ENCODE results near the gene AGAP1. TPM values are rescaled to one million over a fixed set of nuclear protein-coding genes. Genes with fewer than 3 reads are reported as not detected.

The AGAP1 gene
- total and polyA plus RNA-seq, 10 donors = 1.1 to 26.6 (median 11.3) TPM

DNA sequence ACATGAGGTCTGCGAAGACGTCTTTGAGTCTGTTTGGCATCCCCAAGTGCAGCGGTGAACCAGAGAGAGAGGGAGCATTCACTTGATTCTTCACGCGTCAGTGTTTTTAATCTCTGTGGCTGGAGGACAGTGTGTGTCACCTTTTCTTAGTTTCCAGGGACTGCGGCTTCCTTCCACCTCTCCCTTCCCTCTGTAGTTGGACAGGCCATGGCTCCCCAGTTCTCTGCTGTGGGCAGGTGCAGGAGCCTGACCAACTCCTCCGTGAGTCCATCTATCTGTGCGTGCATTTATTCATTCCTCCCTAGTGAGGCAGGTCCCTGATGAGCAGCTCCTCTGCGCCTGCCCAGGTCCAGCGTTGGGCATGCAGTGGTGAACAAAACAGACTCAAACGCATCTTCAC, 42.9 kb downstream of the AGAP1 start:
- no peak for TF ChIP-seq CTCF (IDR thresholded peaks at IDR 0.05 in 8 of 11, conservative IDR thresholded peaks at IDR 0.05 in 3 of 11)
- TF ChIP-seq POLR2A (IDR thresholded peaks at IDR 0.05) = no peak
- TF ChIP-seq POLR2AphosphoS5 (IDR thresholded peaks at IDR 0.05) = no peak
- WGBS, 5 donors = 92 to 97% (median 94%) methylated on average over 11 of the region's 11 CpGs
- peaks cover 0 to 6% (median 0%) of the 10 kb centered on the region in 6 donors for H3K4me1 ChIP-seq
- H3K27ac ChIP-seq = no peak overlapping the region
- intact Hi-C loops (cut with DNase I; ENCODE audit: low total_unique reads) = no loop called here
- peak; percentile 59 for DNase-seq
- H3K27me3 ChIP-seq (replicated peaks in 1 of 7) = no peaks in the 10 kb centered on the region
- H3K9me3 ChIP-seq = no peaks in the 10 kb centered on the region
- H3K36me3 ChIP-seq = no peaks in the 10 kb centered on the region
- no peak overlapping the region for H3K4me3 ChIP-seq

- TF ChIP-seq CTCF (IDR thresholded peaks at IDR 0.05 in 8 of 11, conservative IDR thresholded peaks at IDR 0.05 in 3 of 11) (no peak), POLR2A (IDR thresholded peaks at IDR 0.05) (no peak), POLR2AphosphoS5 (IDR thresholded peaks at IDR 0.05) (no peak)
- WGBS, 5 donors = 91 to 94% (median 93%) methylated on average over 7 of the region's 7 CpGs
- H3K27ac ChIP-seq = no peak overlapping the region
- no peak overlapping the region for H3K4me3 ChIP-seq
- no peaks in the 10 kb centered on the region for H3K9me3 ChIP-seq
- no peaks in the 10 kb centered on the region for H3K27me3 ChIP-seq (replicated peaks in 1 of 7)
- H3K36me3 ChIP-seq = no peaks in the 10 kb centered on the region
- DNase-seq = peak; percentile 56
- H3K4me1 ChIP-seq = peaks cover 0 to 9% (median 0%) of the 10 kb centered on the region in 6 donors
- intact Hi-C loops (cut with DNase I; ENCODE audit: low total_unique reads) = no loop called here
Measured at GRCh38 chr2:235537186-235537585, 43.3 kb downstream of the AGAP1 start.

- TF ChIP-seq POLR2AphosphoS5 (IDR thresholded peaks at IDR 0.05) (no peak), CTCF (IDR thresholded peaks at IDR 0.05 in 8 of 11, conservative IDR thresholded peaks at IDR 0.05 in 3 of 11) (no peak), POLR2A (IDR thresholded peaks at IDR 0.05) (no peak)
- H3K27me3 ChIP-seq (replicated peaks in 1 of 7) = no peaks in the 10 kb centered on the region
- WGBS, 5 donors = 81 to 91% (median 89%) methylated on average over 5 of the region's 5 CpGs
- no peak for DNase-seq
- no peak overlapping the region for H3K4me3 ChIP-seq
- no peak overlapping the region for H3K27ac ChIP-seq
- H3K4me1 ChIP-seq = peaks cover 0 to 12% (median under 1%) of the 10 kb centered on the region in 6 donors
- no peaks in the 10 kb centered on the region for H3K9me3 ChIP-seq
- no peaks in the 10 kb centered on the region for H3K36me3 ChIP-seq
- intact Hi-C loops (cut with DNase I; ENCODE audit: low total_unique reads) = no loop called here
Measured at GRCh38 chr2:235537587-235537986, 43.7 kb downstream of the AGAP1 start.

GRCh38 chr2:235538144-235538639, 44.3 kb downstream of the AGAP1 start:
- H3K27me3 ChIP-seq (replicated peaks in 1 of 7) = no peaks in the 10 kb centered on the region
- intact Hi-C loops (cut with DNase I; ENCODE audit: low total_unique reads) = no loop called here
- no peaks in the 10 kb centered on the region for H3K9me3 ChIP-seq
- 70 to 83% (median 74%) methylated on average over 6 to 7 of the region's 7 CpGs for WGBS, 5 donors
- H3K4me3 ChIP-seq = no peak overlapping the region
- peak; percentile 47 for DNase-seq
- peaks cover 0 to 13% (median 2%) of the 10 kb centered on the region in 6 donors for H3K4me1 ChIP-seq
- TF ChIP-seq CTCF (IDR thresholded peaks at IDR 0.05 in 8 of 11, conservative IDR thresholded peaks at IDR 0.05 in 3 of 11) (no peak), POLR2A (IDR thresholded peaks at IDR 0.05) (no peak), POLR2AphosphoS5 (IDR thresholded peaks at IDR 0.05) (no peak)
- H3K27ac ChIP-seq = no peak overlapping the region
- no peaks in the 10 kb centered on the region for H3K36me3 ChIP-seq

Data from spleen (tissue), 11 donors.